Measurements from ENCODE around the gene OR11A1.

- no peak for TF ChIP-seq SUZ12 (IDR thresholded peaks at IDR 0.05; ENCODE audit: extremely low read depth, insufficient read depth, insufficient read length)
- no peak for TF ChIP-seq ZNF274 (IDR thresholded peaks at IDR 0.05; ENCODE audit: low read depth, low read length)
- no peak for TF ChIP-seq YY1 (IDR thresholded peaks at IDR 0.05; ENCODE audit: insufficient read depth, insufficient read length)
These were observed 32.3 kb downstream of the OR11A1 start for GRCh38 chr6:29424575-29424974.
